CD4-positive, alpha-beta memory T cell (primary cell): ENCODE results near the gene ARHGAP31. TPM values are rescaled to one million over a fixed set of nuclear protein-coding genes. Genes with fewer than 3 reads are reported as not detected.
A peak's percentile ranks its signal among the peaks of the same experiment; 100 is the strongest.

Source experiments
- CTCF ChIA-PET: fragments of 350-600 bp; sonication (Branson Sonifier 250); formaldehyde crosslinking; loops from one replicate; lab custom pipeline; 2021; ENCODE audit warnings: inconsistent platforms; ENCODE audit not compliant: partially characterized antibody; lab: Charles Lee
- POLR2A ChIA-PET: fragments of 350-600 bp; sonication (Branson Sonifier 250); formaldehyde crosslinking; loops from one replicate; lab custom pipeline; 2021; ENCODE audit not compliant: partially characterized antibody; lab: Charles Lee
- DNase-seq, 5 donors: peaks; one replicate each; pipeline versions ENCODE4 v3.0.0 to v3.0.0-alpha.2; 2020 to 2022; ENCODE audit warnings: mixed read lengths in 1 of 5
- H3K27ac ChIP-seq: one replicate; pipeline ENCODE4 v1.7.0; 2013; ENCODE audit warnings: low read depth, low read length
- H3K27me3 ChIP-seq: 2 replicates; pipeline ENCODE4 v1.7.0; 2013; ENCODE audit warnings: mild to moderate bottlenecking, low read length, moderate library complexity; ENCODE audit not compliant: insufficient read depth
- H3K36me3 ChIP-seq: 2 replicates; pipeline ENCODE4 v1.7.0; 2013; ENCODE audit warnings: mild to moderate bottlenecking, low read length, moderate library complexity; ENCODE audit not compliant: insufficient read depth
- H3K4me1 ChIP-seq: 2 replicates; pipeline ENCODE4 v1.7.0; 2013; ENCODE audit warnings: mild to moderate bottlenecking, low read length, moderate library complexity; ENCODE audit not compliant: insufficient read depth
- H3K4me3 ChIP-seq, 2 donors: one replicate each; pipeline ENCODE4 v1.7.0; 2013; ENCODE audit warnings: low read length in 2 of 2, mild to moderate bottlenecking in 1 of 2
- H3K9me3 ChIP-seq, 2 donors: one replicate each; pipeline ENCODE4 v1.7.0; 2013; ENCODE audit warnings: low read length in 2 of 2, control low read depth in 1 of 2; ENCODE audit not compliant: control insufficient read depth in 1 of 2
- H3K27ac Mint-ChIP-seq, 7 donors: one replicate each; pipeline ENCODE4 v1.8.0; 2020 to 2021; ENCODE audit warnings: mixed read lengths in 7 of 7, mild to moderate bottlenecking in 6 of 7, inconsistent platforms in 3 of 7, moderate library complexity in 3 of 7
- H3K27me3 Mint-ChIP-seq, 2 donors: one replicate each; pipeline ENCODE4 v1.8.0; 2020 to 2021; ENCODE audit warnings: mixed read lengths in 2 of 2
- H3K36me3 Mint-ChIP-seq, 2 donors: one replicate each; pipeline ENCODE4 v1.8.0; 2020 to 2021; ENCODE audit warnings: mixed read lengths in 2 of 2, inconsistent platforms in 1 of 2, mild to moderate bottlenecking in 1 of 2
- H3K4me1 Mint-ChIP-seq, 4 donors: one replicate each; pipeline ENCODE4 v1.8.0; 2020 to 2021; ENCODE audit warnings: mixed read lengths in 4 of 4, mild to moderate bottlenecking in 1 of 4
- H3K4me3 Mint-ChIP-seq, 8 donors: one replicate each; pipeline ENCODE4 v1.8.0; 2020 to 2021; ENCODE audit warnings: mixed read lengths in 8 of 8, mild to moderate bottlenecking in 7 of 8, moderate library complexity in 6 of 8, inconsistent platforms in 3 of 8
- H3K9me3 Mint-ChIP-seq, 8 donors: one replicate each; pipeline ENCODE4 v1.8.0; 2020 to 2021; ENCODE audit warnings: mixed read lengths in 8 of 8, mild to moderate bottlenecking in 5 of 8, inconsistent platforms in 3 of 8, moderate library complexity in 1 of 8
- intact Hi-C: fragments of 100-400 bp; cut with micrococcal nuclease; formaldehyde crosslinking; loops from one replicate; pipeline ENCODE4 v1.15.1; 2023
- polyA plus RNA-seq, 2 donors: library from polyadenylated mRNA; unstranded; fragments of 300-500 nt; fragmentation: Illumina TruSeq; gene quantifications; one replicate each; pipeline ENCODE4 v1.2.3, GENCODE V29; 2021
- total RNA-seq, 2 experiments: library from RNA; stranded (reverse); gene quantifications; one replicate each; pipeline ENCODE4 v1.2.3, GENCODE V29; 2021

The ARHGAP31 gene
- total and polyA plus RNA-seq, 4 experiments from 2014 or later: 1.2 to 6.2 (median 5.1) TPM

DNA sequence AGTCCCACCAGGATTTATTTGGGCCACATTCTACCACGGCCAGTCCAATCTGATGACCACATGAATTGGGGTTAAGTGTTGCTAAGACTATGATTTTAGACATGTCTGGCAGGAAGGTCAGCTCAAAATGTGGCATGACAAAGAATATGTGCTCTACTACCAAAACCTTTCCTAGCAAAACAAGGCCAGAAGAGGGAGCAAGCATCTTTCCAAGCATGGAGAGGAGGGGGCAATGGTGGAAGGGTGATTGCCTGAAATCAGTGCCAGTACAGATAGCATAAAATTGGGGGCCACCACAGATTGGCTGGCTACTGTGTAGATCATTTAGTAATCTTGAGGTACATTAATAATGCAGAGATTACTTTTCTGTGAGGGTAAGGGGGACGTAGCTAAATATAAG is 126.0 kb downstream of the ARHGAP31 start:
- Histone ChIP-seq H3K27me3 (no peaks in the 10 kb centered on the region), H3K4me3 (no peak overlapping the region), H3K4me1 (no peaks in the 10 kb centered on the region), H3K36me3 (no peaks in the 10 kb centered on the region), H3K9me3 (no peaks in the 10 kb centered on the region), H3K27ac (no peak overlapping the region)
- H3K4me1 Mint-ChIP-seq: peaks cover 9 to 15% (median 11%) of the 10 kb centered on the region in 4 donors
- H3K27ac Mint-ChIP-seq: peak overlapping the region in 2 of 7 donors; percentile 7 to 48
- H3K4me3 Mint-ChIP-seq: no peak overlapping the region
- ChIA-PET POLR2A (no interaction called here), CTCF (interaction anchor here (1.0 kb wide), 1 partner anchor 536 kb away, joined by 4 read pairs; no protein-coding TSS in a partner anchor)
- no peak for DNase-seq
- H3K9me3 Mint-ChIP-seq: peaks cover 0 to 15% (median 4%) of the 10 kb centered on the region in 8 donors
- no peaks in the 10 kb centered on the region for H3K27me3 Mint-ChIP-seq
- intact Hi-C loops: no loop called here
- H3K36me3 Mint-ChIP-seq: peaks cover 5 to 8% of the 10 kb centered on the region in 2 donors

- DNase-seq: no peak
- peak overlapping the region in 1 of 8 donors; percentile 10 for H3K4me3 Mint-ChIP-seq
- Histone ChIP-seq H3K4me3 (no peak overlapping the region), H3K27ac (no peak overlapping the region), H3K9me3 (peaks cover 0 to 28% of the 10 kb centered on the region in 2 donors), H3K27me3 (no peaks in the 10 kb centered on the region), H3K36me3 (peaks cover 17% of the 10 kb centered on the region), H3K4me1 (no peaks in the 10 kb centered on the region)
- POLR2A ChIA-PET: no interaction called here
- peaks cover 7 to 70% (median 56%) of the 10 kb centered on the region in 8 donors for H3K9me3 Mint-ChIP-seq
- H3K27me3 Mint-ChIP-seq: no peaks in the 10 kb centered on the region
- peaks cover 0 to 3% (median 0%) of the 10 kb centered on the region in 4 donors for H3K4me1 Mint-ChIP-seq
- CTCF ChIA-PET: no interaction called here
- H3K36me3 Mint-ChIP-seq: peaks cover 48 to 62% of the 10 kb centered on the region in 2 donors
- H3K27ac Mint-ChIP-seq: no peak overlapping the region
- intact Hi-C loops: no loop called here
Measured at GRCh38 chr3:119427669-119428068, 133.5 kb downstream of the ARHGAP31 start.

GRCh38 chr3:119428538-119428937 is 134.4 kb downstream of the ARHGAP31 start:
- Mint-ChIP-seq H3K27ac (no peak overlapping the region), H3K27me3 (no peaks in the 10 kb centered on the region), H3K36me3 (peaks cover 57 to 69% of the 10 kb centered on the region in 2 donors), H3K9me3 (peaks cover 7 to 70% (median 56%) of the 10 kb centered on the region in 8 donors), H3K4me1 (no peaks in the 10 kb centered on the region), H3K4me3 (no peak overlapping the region)
- Histone ChIP-seq H3K4me3 (no peak overlapping the region), H3K27me3 (no peaks in the 10 kb centered on the region), H3K9me3 (peaks cover 0 to 28% of the 10 kb centered on the region in 2 donors), H3K27ac (no peak overlapping the region), H3K4me1 (no peaks in the 10 kb centered on the region), H3K36me3 (peaks cover 26% of the 10 kb centered on the region)
- intact Hi-C loops: no loop called here
- CTCF ChIA-PET: interaction anchor here (1.0 kb wide), 1 partner anchor 153 kb away, joined by 3 read pairs; no protein-coding TSS in a partner anchor
- POLR2A ChIA-PET: no interaction called here
- DNase-seq: no peak

GRCh38 chr3:119433613-119434325 is 139.6 kb downstream of the ARHGAP31 start:
- intact Hi-C loops: no loop called here
- Mint-ChIP-seq H3K27me3 (no peaks in the 10 kb centered on the region), H3K36me3 (peaks cover 88 to 95% of the 10 kb centered on the region in 2 donors), H3K9me3 (peaks cover 2 to 28% (median 17%) of the 10 kb centered on the region in 8 donors), H3K4me3 (no peak overlapping the region), H3K27ac (peak overlapping the region in 1 of 7 donors; percentile 70), H3K4me1 (no peaks in the 10 kb centered on the region)
- no peaks in the 10 kb centered on the region for H3K27me3 ChIP-seq
- H3K4me1 ChIP-seq: no peaks in the 10 kb centered on the region
- ChIA-PET POLR2A (no interaction called here), CTCF (no interaction called here)
- peaks cover 0 to 4% of the 10 kb centered on the region in 2 donors for H3K9me3 ChIP-seq
- no peak overlapping the region for H3K4me3 ChIP-seq
- no peak for DNase-seq
- H3K27ac ChIP-seq: no peak overlapping the region
- H3K36me3 ChIP-seq: peaks cover 67% of the 10 kb centered on the region

GRCh38 chr3:119434703-119435102 is 140.5 kb downstream of the ARHGAP31 start:
- ChIA-PET CTCF (no interaction called here), POLR2A (no interaction called here)
- Histone ChIP-seq H3K4me3 (no peak overlapping the region), H3K4me1 (no peaks in the 10 kb centered on the region), H3K36me3 (peaks cover 67% of the 10 kb centered on the region), H3K27ac (no peak overlapping the region), H3K27me3 (no peaks in the 10 kb centered on the region), H3K9me3 (no peaks in the 10 kb centered on the region)
- no peak overlapping the region for H3K4me3 Mint-ChIP-seq
- peaks cover 0 to 19% (median 11%) of the 10 kb centered on the region in 8 donors for H3K9me3 Mint-ChIP-seq
- peak overlapping the region in 1 of 7 donors; percentile 57 for H3K27ac Mint-ChIP-seq
- H3K27me3 Mint-ChIP-seq: no peaks in the 10 kb centered on the region
- H3K36me3 Mint-ChIP-seq: peaks cover 84 to 89% of the 10 kb centered on the region in 2 donors
- H3K4me1 Mint-ChIP-seq: no peaks in the 10 kb centered on the region
- intact Hi-C loops: no loop called here
- DNase-seq: no peak

DNA sequence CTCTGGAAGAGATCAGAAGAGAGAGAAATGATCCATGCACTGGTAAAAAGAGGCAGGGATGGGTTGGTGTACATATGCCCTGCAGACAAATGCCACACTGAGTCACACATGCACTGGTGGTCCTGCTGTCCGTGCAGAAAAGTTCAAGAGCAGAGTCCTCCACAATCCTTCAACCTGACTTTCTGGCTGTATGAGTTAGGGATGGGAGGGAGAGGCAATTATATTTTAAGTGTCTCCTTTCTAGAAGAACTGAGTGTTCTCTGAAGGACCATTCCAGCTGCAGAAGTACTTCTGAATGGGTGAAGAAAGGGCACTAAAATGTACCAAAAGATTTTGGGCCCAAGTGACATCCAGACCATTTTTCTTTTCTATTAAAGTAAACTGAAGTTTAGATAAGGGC is 142.8 kb downstream of the ARHGAP31 start:
- Histone ChIP-seq H3K36me3 (peaks cover 53% of the 10 kb centered on the region), H3K4me1 (no peaks in the 10 kb centered on the region), H3K27ac (no peak overlapping the region), H3K4me3 (no peak overlapping the region), H3K27me3 (no peaks in the 10 kb centered on the region), H3K9me3 (no peaks in the 10 kb centered on the region)
- ChIA-PET POLR2A (no interaction called here), CTCF (interaction anchor here (0.8 kb wide), 1 partner anchor 12 kb away, joined by 4 read pairs; no protein-coding TSS in a partner anchor)
- intact Hi-C loops: no loop called here
- peaks cover 74 to 75% of the 10 kb centered on the region in 2 donors for H3K36me3 Mint-ChIP-seq
- no peaks in the 10 kb centered on the region for H3K27me3 Mint-ChIP-seq
- H3K4me3 Mint-ChIP-seq: no peak overlapping the region
- peaks cover 0 to 3% (median 0%) of the 10 kb centered on the region in 8 donors for H3K9me3 Mint-ChIP-seq
- peak overlapping the region in 1 of 7 donors; percentile 1 for H3K27ac Mint-ChIP-seq
- no peak for DNase-seq
- no peaks in the 10 kb centered on the region for H3K4me1 Mint-ChIP-seq

DNA sequence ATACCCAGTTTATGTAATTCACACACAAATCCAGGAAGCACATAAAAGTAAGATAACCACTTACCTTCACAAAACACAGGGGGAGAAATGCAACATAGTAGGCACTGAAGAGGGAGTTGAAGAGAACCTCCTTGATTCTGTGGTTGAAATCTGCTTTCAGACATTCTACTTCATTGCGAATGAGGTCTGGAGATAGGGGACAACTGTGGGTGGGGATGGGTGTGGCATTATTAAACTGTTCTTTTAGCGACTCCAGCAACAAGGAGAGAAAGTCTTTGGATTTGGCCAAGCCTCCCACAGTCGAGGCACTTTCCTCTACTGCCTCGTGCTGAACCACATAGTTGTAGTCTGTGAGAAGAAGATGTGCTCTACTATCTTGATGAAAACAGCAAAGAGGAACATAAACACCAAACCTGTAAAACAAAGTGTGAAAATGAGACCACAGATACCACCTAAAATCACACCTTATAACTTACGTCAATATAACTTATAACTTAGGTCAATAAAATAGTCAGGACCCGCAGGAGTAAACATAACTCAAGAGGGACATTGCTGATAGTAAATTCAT is 143.6 kb downstream of the ARHGAP31 start:
- ChIA-PET CTCF (no interaction called here), POLR2A (no interaction called here)
- Histone ChIP-seq H3K27me3 (no peaks in the 10 kb centered on the region), H3K4me1 (no peaks in the 10 kb centered on the region), H3K27ac (no peak overlapping the region), H3K4me3 (no peak overlapping the region), H3K36me3 (peaks cover 49% of the 10 kb centered on the region), H3K9me3 (no peaks in the 10 kb centered on the region)
- H3K27ac Mint-ChIP-seq: peak overlapping the region in 1 of 7 donors; percentile 57
- H3K27me3 Mint-ChIP-seq: no peaks in the 10 kb centered on the region
- intact Hi-C loops: no loop called here
- H3K4me1 Mint-ChIP-seq: no peaks in the 10 kb centered on the region
- H3K9me3 Mint-ChIP-seq: peaks cover 0 to 1% (median 0%) of the 10 kb centered on the region in 8 donors
- peaks cover 73 to 76% of the 10 kb centered on the region in 2 donors for H3K36me3 Mint-ChIP-seq
- H3K4me3 Mint-ChIP-seq: no peak overlapping the region
- DNase-seq: no peak
